GM18951 (cell line): ENCODE results near the gene WWTR1.

ENCODE experiments used
- POLR2A ChIP-seq: IDR thresholded peaks from 4 replicates; pipeline ENCODE4 v1.6.1; 2011; ENCODE audit warnings: mild to moderate bottlenecking; ENCODE audit not compliant: insufficient read length, insufficient read depth; ENCODE audit errors: extremely low read depth
- in situ Hi-C: fragments of 300-500 bp; cut with MboI; formaldehyde crosslinking; loops from one replicate; pipeline ENCODE4 v1.12.0; 2022; ENCODE audit warnings: low sequenced_read_pairs, mixed read lengths, inconsistent platforms; ENCODE audit not compliant: unreplicated experiment

WWTR1 gene

GRCh38 chr3:149647285-149647684, 10.5 kb downstream of the WWTR1 start:
- in situ Hi-C loops = no loop called here
- no peak for TF ChIP-seq POLR2A

- in situ Hi-C loops = no loop called here
- TF ChIP-seq POLR2A = no peak
Measured at GRCh38 chr3:149646181-149646766, 11.6 kb downstream of the WWTR1 start.

- in situ Hi-C loops = no loop called here
- TF ChIP-seq POLR2A = no peak
Measured at GRCh38 chr3:149643963-149644362, 13.9 kb downstream of the WWTR1 start.

GRCh38 chr3:149643482-149643798, 14.4 kb downstream of the WWTR1 start:
- TF ChIP-seq POLR2A = no peak
- in situ Hi-C loops = no loop called here

- TF ChIP-seq POLR2A = no peak
- in situ Hi-C loops = no loop called here
Measured at GRCh38 chr3:149640976-149641728, 16.7 kb downstream of the WWTR1 start.

- TF ChIP-seq POLR2A = no peak
- in situ Hi-C loops = no loop called here
Measured at GRCh38 chr3:149639093-149639486, 18.7 kb downstream of the WWTR1 start.

GRCh38 chr3:149638228-149639092, 19.4 kb downstream of the WWTR1 start:
- in situ Hi-C loops = no loop called here
- no peak for TF ChIP-seq POLR2A

- no peak for TF ChIP-seq POLR2A
- in situ Hi-C loops = no loop called here
Measured at GRCh38 chr3:149635396-149635795, 22.4 kb downstream of the WWTR1 start.

GRCh38 chr3:149634573-149634972, 23.3 kb downstream of the WWTR1 start:
- in situ Hi-C loops = no loop called here
- no peak for TF ChIP-seq POLR2A

GRCh38 chr3:149634072-149634471, 23.8 kb downstream of the WWTR1 start:
- in situ Hi-C loops = no loop called here

GRCh38 chr3:149632225-149632624, 25.6 kb downstream of the WWTR1 start:
- in situ Hi-C loops = no loop called here
- no peak for TF ChIP-seq POLR2A

More at GRCh38 chr3:149634072-149634471, 23.8 kb downstream of the WWTR1 start:
- no peak for TF ChIP-seq POLR2A

- in situ Hi-C loops = no loop called here
- no peak for TF ChIP-seq POLR2A
Measured at GRCh38 chr3:149630806-149631205, 27.0 kb downstream of the WWTR1 start.

GRCh38 chr3:149628957-149629670, 28.7 kb downstream of the WWTR1 start:
- no peak for TF ChIP-seq POLR2A
- in situ Hi-C loops = no loop called here
